Epithelial cell of esophagus (primary cell): ENCODE results near the gene JPT2.

Experiments used
- DNase-seq: peaks from one replicate; pipeline ENCODE4 v3.0.0; 2010; ENCODE audit warnings: low read depth
- H3K4me3 ChIP-seq: 2 replicates; pipeline ENCODE4 v1.5.1; 2011; ENCODE audit warnings: mild to moderate bottlenecking, low read length, control low read depth
- TF ChIP-seq, protein P1 (sequence below): IDR thresholded peaks from 2 replicates; pipeline ENCODE4 v1.5.1; 2011; ENCODE audit warnings: low read depth, mild to moderate bottlenecking, low read length, control low read depth, inconsistent platforms; ENCODE audit not compliant: insufficient read depth; ENCODE audit errors: missing control alignments

The JPT2 gene

GRCh38 chr16:1677942-1678499 is at the start of gene JPT2:
TSS of gene JPT2 (plus strand) at chr16:1678279. CDS start at chr16:1678313, 34 bp downstream.
- peak within 1 kb of the TSS; percentile 81 for H3K4me3 ChIP-seq
- TF ChIP-seq, protein P1, sequence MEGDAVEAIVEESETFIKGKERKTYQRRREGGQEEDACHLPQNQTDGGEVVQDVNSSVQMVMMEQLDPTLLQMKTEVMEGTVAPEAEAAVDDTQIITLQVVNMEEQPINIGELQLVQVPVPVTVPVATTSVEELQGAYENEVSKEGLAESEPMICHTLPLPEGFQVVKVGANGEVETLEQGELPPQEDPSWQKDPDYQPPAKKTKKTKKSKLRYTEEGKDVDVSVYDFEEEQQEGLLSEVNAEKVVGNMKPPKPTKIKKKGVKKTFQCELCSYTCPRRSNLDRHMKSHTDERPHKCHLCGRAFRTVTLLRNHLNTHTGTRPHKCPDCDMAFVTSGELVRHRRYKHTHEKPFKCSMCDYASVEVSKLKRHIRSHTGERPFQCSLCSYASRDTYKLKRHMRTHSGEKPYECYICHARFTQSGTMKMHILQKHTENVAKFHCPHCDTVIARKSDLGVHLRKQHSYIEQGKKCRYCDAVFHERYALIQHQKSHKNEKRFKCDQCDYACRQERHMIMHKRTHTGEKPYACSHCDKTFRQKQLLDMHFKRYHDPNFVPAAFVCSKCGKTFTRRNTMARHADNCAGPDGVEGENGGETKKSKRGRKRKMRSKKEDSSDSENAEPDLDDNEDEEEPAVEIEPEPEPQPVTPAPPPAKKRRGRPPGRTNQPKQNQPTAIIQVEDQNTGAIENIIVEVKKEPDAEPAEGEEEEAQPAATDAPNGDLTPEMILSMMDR, result no peak
- peak; percentile 100 for DNase-seq

DNA sequence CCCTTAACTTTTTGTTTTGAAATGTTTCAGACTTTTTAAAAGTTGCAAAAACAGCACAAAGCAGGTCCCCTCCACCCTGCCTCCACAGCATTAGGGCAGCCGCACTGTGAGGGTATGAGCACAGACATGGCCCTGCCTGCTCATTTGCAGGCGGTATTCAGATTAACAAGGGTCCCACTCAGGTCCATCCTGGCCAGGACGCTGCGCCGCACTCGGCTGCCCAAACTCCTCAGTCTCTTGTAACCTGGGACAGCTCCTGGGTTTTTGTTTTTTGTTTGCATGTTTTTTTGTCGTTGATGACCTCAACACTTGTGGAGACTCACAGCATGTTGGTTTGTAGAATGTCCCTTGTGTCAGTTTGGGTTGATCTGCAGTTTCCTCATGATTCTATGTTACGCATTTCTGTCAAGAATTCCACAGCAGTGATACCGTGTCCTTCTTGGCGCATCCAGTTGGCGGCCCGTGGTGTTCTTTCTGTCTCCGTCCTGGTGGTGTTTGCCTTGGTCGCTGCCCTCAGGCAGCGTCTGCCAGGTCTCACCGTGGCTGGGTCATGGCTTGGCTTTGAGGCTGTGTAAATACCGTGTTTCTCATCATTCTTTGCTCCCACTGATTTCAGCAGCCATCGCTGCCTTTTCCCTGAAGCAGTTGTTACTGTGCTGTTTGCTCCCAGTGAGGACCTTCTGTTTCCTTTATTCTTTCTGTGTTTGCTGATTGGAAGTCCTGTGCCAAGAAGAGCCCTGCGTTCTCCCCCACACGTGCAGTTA is 47.4 kb upstream of the JPT2 start:
- TF ChIP-seq, protein P1, result no peak
- no peak for DNase-seq
- H3K4me3 ChIP-seq, result no peak overlapping the region

DNA sequence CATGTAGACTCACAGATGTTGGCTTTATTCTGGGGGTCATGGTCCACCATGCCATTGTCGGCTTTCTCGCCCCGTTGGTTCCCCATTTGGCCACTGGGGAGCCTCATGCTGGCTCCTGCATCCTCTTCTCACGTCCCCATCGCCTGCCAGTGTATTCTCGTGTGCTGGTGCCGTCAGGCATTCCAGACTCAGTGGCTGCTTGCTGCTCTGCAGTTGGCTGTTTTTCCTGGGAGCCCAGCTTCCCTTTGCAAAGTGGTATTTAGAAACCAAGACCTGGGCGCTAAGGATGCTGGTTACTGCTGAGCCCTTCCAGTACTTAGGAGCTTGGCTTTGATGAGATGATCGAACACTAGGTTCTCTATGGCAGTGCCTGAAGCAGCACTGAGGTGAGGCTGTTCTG is 46.8 kb upstream of the JPT2 start:
- H3K4me3 ChIP-seq, result no peak overlapping the region
- DNase-seq, result no peak
- TF ChIP-seq, protein P1, result no peak

GRCh38 chr16:1631931-1632637 is 46.0 kb upstream of the JPT2 start:
- TF ChIP-seq, protein P1, result no peak
- no peak for DNase-seq
- no peak overlapping the region for H3K4me3 ChIP-seq

- TF ChIP-seq, protein P1, result no peak
- no peak overlapping the region for H3K4me3 ChIP-seq
- no peak for DNase-seq
Observed at GRCh38 chr16:1632638-1632970, 45.5 kb upstream of the JPT2 start.

DNA sequence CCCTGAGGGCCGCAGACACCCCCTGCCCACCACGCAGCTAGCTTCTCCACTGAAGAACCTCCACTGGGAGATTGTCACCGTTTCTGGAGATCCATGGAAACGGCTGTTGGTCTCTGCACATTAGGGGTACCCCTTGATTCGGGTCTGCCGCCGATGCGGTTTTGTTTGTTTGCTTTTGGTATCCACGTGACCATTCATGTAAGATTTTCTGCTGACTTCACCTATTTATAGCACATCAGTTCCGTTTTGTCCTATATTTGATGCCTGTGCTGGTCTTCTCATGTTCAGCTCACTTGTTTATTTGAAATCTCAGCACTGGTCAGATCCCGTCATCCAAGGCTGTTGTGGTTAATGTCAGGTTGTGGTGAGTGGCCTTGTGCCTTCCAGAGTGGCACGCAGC is 44.8 kb upstream of the JPT2 start:
- no peak for DNase-seq
- TF ChIP-seq, protein P1, result no peak
- H3K4me3 ChIP-seq, result no peak overlapping the region
